ENCODE measurements around the gene ZNF736.
"Not testable (repeated sequence)": the region's sequence is repeated elsewhere in the genome, so short reads cannot be mapped to it uniquely, and the experiment has no call there.

ZNF736 gene

DNA sequence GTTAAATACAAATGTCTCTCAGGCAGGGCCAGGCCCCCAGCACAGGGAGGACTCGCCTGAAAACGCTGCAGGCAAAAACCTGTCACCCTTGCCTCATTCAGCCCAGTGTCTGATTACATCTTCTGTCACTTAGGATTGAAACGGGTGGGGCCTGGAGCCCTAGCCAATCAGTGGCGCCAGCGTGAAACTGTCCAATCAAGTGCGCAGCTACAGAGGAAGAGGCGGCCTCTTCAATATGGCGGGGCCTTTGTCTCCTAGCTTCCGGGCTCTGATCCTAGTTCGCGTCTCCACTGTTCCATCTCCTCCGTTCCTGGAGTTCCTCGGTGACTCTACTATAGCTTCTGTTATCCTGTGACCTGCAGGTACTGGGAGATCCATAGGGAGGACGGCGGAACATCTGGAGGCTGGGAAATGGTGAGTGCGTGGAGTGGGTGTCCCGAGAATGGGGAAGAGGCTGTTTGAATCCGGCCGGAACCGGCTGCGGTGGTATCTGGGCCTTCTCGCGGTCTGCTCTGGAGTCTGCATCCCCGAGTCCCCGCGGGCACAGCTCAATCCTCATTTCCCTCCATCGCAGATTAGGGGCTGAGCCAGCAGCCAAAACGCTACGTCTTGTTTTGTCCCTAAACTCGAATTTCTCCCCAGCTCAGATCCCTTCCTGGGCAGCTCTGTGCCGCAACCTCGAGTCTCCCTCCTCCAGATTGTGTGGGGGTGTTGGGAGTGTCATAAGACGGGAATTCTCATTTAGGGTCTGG, at the start of gene ZNF736:
Gene ZNF736, plus strand, starts transcription at position 222 of the 752 bp plus-strand sequence. Its CDS starts 190 bp downstream, at position 412.
- peak; percentile 80 for DNase-seq

- no peak for DNase-seq
These were observed 47.3 kb upstream of the ZNF736 start for GRCh38 chr7:64266341-64266919.

- DNase-seq = no peak
These were observed 36.1 kb upstream of the ZNF736 start for GRCh38 chr7:64277630-64278029.

DNA sequence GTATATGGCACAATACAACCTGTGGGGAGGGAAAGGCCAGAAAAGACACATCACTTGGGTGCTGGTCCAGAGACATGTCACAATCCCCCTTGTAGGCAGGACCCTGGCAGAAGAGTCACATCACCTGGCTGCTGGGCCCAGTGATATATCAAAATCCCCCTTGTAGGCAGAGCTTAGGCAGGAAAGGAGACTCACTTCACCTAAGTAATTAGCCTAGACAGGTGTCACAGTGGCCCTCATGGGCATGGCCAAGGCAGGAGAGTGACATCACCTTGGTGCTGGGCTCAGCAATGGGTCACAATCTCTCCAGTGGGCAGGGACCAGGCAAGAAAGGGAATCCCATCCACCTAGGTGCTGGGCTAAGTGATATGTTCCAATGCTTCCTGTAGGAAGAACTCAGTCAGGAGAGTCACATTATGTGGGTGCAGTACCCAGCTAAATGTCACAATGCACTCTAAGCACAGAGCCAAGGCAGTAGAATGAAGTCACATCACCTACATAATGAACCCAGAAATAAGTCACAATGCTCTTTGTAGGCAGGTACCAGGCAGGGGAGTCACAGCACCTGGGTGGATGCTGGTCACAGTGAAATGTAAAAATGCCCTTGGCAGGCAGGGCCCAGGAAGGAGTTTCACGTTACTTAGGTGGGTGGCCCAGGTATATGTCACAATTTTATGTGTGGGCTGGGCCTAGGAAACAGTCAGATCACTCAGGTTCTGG, 18.9 kb upstream of the ZNF736 start:
- DNase-seq = no peak

GRCh38 chr7:64297418-64297817, 16.3 kb upstream of the ZNF736 start:
- not testable (repeated sequence) for DNase-seq

GRCh38 chr7:64300641-64301405, 12.9 kb upstream of the ZNF736 start:
- no peak for DNase-seq

DNA sequence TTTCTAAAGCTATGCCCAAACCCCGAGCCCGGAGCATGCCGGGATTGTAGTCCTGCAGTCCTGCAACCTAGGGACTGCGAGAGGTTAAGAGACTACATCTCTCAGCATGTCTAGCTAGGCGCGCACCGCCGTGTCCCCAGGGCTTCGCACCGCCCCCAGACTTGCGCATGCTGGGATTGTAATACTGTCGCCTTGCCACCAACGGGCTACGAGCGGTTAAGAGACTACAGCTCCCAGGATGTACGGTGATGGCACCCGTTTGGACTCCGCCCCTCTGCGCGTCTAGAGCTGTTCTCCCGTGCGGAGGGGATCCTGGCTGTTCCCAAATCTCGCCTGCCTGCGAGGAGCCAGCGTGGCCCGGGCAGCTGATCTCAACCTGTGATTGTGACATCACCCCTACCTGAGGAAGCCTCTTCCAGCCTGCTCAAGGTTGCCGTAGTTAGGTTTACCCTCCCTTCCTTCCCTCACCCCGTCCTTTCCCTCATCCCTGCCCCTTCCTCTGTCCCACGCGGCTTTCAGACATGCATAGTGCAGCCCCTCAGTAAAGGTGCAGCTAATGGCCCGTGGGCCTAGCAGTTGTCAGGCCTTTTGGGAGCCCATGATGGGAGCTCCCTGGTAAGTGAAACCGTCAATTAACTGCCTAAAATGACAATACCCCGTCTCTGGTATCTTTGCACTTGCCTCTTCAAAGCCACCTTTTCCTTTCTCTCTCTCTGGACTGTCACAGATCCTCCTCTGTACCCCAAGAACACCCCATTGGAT, 6.3 kb upstream of the ZNF736 start:
- peak; percentile 95 for DNase-seq

DNA sequence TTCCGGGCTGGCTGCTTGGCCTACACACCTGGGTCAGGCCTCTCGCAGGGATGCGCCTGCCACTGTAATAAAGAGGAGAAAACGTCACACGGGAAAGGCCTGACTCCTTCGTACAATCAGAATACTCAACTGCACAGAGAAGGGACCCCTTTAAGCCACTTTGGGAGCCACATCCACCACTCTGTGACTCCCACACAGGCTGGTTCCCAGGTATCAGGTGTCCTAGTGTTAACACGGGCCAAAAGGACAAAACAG, 5.8 kb upstream of the ZNF736 start:
- DNase-seq = peak; percentile 5

DNA sequence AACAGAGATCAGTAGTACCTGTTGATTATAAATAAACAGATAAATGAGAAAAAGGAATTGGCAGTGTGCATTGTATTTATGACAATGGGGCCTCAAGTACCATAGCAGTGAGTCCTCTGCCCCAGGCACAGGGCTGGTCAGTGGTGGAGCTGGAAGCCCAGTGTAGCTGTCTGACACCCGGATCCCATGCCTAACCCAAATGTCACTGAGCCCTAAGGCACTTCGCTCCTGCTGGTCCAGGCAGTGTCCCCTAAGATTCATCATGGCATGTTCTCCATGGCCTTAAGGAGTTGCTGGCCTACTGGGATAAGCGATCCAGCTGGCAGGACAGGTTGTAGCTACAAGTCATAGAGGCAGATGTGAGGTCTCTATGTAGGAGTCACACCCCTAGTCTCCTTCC, 3.3 kb upstream of the ZNF736 start:
- DNase-seq = no peak

GRCh38 chr7:64312826-64313225, 935 bp upstream of the ZNF736 start:
- DNase-seq = no peak

DNA sequence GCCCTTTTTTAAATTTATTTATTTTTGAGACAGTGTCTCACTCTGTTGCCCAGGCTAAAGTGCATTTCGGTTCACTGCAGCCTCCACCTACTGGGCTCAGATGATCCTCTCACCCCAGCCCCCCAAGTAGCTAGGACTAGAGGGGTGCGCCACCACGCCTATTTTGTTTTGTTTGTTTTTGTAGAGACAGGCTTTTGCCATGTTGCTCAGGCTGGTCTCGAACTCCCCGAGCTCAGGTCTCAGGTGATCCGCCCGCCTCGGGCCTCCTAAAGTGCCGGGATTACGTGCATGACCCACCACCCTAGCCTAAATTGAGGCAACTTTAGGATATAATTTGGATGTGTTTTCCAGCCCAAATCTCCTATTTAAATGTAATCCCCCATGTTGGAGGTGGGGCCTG, 805 bp downstream of the ZNF736 start:
- DNase-seq = no peak

GRCh38 chr7:64316031-64316742, 2.4 kb downstream of the ZNF736 start:
- not testable (repeated sequence) for DNase-seq

DNA sequence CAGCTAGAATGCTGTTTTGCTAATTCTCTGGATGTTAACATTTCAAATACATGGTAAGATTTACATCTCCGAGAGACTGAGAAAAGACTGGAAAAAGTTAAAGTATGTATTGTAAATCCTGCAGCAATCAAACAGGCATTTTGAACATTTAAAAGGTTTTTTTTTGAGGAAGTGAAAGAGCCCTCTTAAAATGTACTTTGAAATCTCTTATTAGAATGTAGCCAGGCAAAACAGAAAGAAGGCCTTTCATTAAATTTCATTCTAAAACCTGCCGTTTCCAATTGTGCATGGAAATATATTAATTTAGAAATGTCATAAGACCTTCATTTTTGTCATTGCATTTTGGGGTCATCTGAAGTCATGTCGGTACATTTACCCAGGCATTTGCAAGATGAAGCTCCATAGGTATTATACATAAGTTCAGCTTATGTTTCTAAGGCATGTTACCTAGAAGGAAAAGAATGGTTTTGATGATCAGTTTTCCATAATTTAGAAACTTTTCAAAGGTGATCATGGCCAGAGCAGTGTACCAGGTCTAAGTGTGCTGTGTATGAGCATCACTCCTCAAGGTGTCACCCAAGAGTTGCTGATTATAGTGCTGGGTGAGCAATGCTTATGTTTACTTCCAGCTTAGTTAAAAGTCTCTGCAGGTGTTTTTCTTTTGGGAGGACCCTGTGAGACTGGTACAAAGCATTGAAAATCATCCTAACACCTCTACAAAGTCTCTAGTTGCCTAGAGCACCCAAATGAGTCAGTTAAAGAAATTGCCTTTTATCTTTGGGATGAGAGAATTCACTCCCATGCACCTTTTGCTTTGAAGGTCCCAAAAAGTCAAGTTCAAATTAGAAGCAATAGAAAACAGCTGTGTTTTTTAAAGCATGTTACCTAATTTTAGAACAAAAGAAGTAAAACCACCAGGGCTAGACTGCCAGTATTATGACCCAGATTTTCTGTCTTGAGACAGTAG, 7.1 kb downstream of the ZNF736 start:
- no peak for DNase-seq

DNA sequence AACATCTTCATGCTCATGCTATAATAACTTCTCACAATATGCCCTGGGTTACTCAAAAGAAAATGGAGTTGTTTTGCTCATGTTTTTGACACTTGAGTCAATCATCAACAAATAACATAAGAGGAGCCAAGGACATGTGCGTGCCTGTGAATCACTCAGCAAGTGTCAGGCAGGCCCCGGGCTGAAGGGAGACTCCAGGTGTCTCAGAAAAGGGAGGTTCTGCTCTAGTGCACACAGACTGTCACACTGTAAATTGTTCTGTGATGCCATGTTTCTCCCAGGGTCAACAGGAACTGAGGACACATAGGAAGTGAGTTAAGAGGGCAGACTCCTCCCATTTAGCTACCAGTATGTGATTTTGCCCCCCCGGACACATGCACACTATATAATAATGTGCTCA, 10.4 kb downstream of the ZNF736 start:
- DNase-seq = not testable (repeated sequence)

DNA sequence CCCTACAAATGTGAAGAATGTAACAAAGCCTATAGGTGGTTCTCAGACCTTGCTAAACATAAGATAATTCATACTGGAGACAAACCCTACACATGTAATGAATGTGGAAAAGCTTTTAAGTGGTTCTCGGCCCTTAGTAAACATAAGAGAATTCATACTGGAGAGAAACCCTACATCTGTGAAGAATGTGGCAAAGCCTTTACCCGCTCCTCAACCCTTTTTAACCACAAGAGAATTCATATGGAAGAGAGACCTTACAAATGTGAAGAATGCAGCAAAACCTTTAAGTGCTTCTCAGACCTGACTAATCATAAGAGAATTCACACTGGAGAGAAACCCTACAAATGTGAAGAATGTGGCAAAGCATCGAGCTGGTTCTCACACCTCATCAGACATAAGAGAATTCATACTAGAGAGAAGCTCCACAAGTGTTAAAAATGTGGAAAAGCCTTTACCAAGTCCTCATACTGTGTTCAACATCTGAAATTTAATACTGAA, 35.0 kb downstream of the ZNF736 start:
- not testable (repeated sequence) for DNase-seq

DNA sequence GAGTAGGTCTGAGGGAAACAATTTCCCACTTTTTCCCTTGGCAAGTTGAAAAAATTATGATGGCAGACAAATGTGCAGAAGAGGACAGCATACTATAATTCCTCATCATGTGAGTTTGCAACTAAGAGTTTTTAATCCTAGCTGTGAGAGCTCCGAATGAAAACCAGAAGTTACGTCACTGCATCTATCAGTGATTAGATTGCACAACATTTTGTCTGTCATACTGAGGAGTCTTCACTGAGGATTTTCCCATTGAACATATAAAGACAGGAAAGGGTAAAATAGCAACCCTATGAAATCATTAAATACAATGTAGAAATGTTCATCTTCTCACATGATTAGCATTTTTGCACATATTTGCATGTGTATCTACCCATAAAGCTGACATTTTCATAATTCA, 45.8 kb downstream of the ZNF736 start:
- DNase-seq = no peak

GRCh38 chr7:64371116-64371515, 57.4 kb downstream of the ZNF736 start:
- DNase-seq = no peak

GRCh38 chr7:64373017-64373416, 59.3 kb downstream of the ZNF736 start:
- no peak for DNase-seq

GRCh38 chr7:64400401-64400800, 86.6 kb downstream of the ZNF736 start:
- no peak for DNase-seq

All from activated effector memory CD4-positive, alpha-beta T cell treated with Interleukin-2 at 50 U/mL for 16 hours (primary cell).